T-cell (primary cell): ENCODE data around the gene PSEN1. TPM values are rescaled to one million over a fixed set of nuclear protein-coding genes. Genes with fewer than 3 reads are reported as not detected.

Source experiments
- ATAC-seq, 4 experiments: fragments of 200-7000 bp in 3 of 4; fragments of 150-1000 bp in 1 of 4; cut with Tn5 transposase; replicated peaks in 1 of 4; 1 replicate in 3 of 4; 2 replicates in 1 of 4; pipeline ENCODE4 v1.10.0; 2021; ENCODE audit warnings: moderate library complexity in 3 of 4, mild to moderate bottlenecking in 2 of 4, moderate number of reproducible peaks in 1 of 4
- CTCF ChIA-PET, 2 donors: fragments of 300-600 bp; sonication (Branson Sonifier 250); formaldehyde crosslinking; loops; one replicate each; lab custom pipeline; 2022; ENCODE audit warnings: antibody characterized with exemption in 2 of 2; lab: Charles Lee
- POLR2A ChIA-PET, 2 donors: fragments of 300-600 bp; sonication (Branson Sonifier 250); formaldehyde crosslinking; loops; one replicate each; lab custom pipeline; 2022; ENCODE audit warnings: antibody characterized with exemption in 2 of 2; lab: Charles Lee
- DNase-seq, 35 experiments: peaks; one replicate each; pipeline versions ENCODE4 v3.0.0 to v3.0.0-alpha.2; 2013 to 2023
- H3K27ac ChIP-seq: one replicate; pipeline ENCODE4 v1.5.1; 2013; ENCODE audit warnings: low read length
- H3K27me3 ChIP-seq, 2 experiments: replicated peaks in 1 of 2; 1 replicate in 1 of 2; 2 replicates in 1 of 2; pipeline versions ENCODE4 v1.6.1 to v1.7.0; 2013; ENCODE audit warnings: low read length in 1 of 2, mixed read lengths in 1 of 2; ENCODE audit not compliant: control insufficient read depth in 2 of 2, insufficient read depth in 2 of 2; ENCODE audit errors: extremely low read depth in 1 of 2
- H3K36me3 ChIP-seq, 2 donors: 1 replicate in 1 of 2; 2 replicates in 1 of 2; pipeline versions ENCODE4 v1.6.1 to v1.7.0; 2013; ENCODE audit warnings: low read length in 1 of 2; ENCODE audit not compliant: control insufficient read depth in 2 of 2, insufficient read depth in 1 of 2; ENCODE audit errors: extremely low read depth in 1 of 2
- H3K4me1 ChIP-seq, 2 experiments: 1 replicate in 1 of 2; 2 replicates in 1 of 2; pipeline versions ENCODE4 v1.6.1 to v1.7.0; 2013; ENCODE audit warnings: low read length in 2 of 2, mixed read lengths in 1 of 2; ENCODE audit not compliant: insufficient read depth in 2 of 2, control insufficient read depth in 1 of 2; ENCODE audit errors: extremely low read depth in 1 of 2
- H3K4me3 ChIP-seq, 2 donors: 1 replicate in 1 of 2; 2 replicates in 1 of 2; pipeline versions ENCODE4 v1.5.1 to v1.7.0; 2013; ENCODE audit warnings: mild to moderate bottlenecking in 2 of 2, low read length in 1 of 2, moderate library complexity in 1 of 2; ENCODE audit not compliant: control insufficient read depth in 1 of 2; ENCODE audit errors: extremely low read depth in 1 of 2
- H3K9me3 ChIP-seq: 2 replicates; pipeline ENCODE4 v1.7.0; 2013
- H3K27ac Mint-ChIP-seq, 2 donors: one replicate each; pipeline ENCODE4 v1.8.0; 2020 to 2021; ENCODE audit warnings: mild to moderate bottlenecking in 2 of 2, mixed read lengths in 2 of 2
- H3K27me3 Mint-ChIP-seq, 2 donors: one replicate each; pipeline ENCODE4 v1.8.0; 2021 to 2022; ENCODE audit warnings: mixed read lengths in 2 of 2
- H3K36me3 Mint-ChIP-seq: one replicate; pipeline ENCODE4 v1.8.0; 2021; ENCODE audit warnings: mixed read lengths
- H3K4me1 Mint-ChIP-seq, 3 donors: one replicate each; pipeline ENCODE4 v1.8.0; 2020 to 2022; ENCODE audit warnings: mixed read lengths in 3 of 3, mild to moderate bottlenecking in 1 of 3
- H3K4me3 Mint-ChIP-seq, 3 donors: one replicate each; pipeline ENCODE4 v1.8.0; 2020 to 2022; ENCODE audit warnings: mild to moderate bottlenecking in 3 of 3, mixed read lengths in 3 of 3, moderate library complexity in 3 of 3
- H3K9me3 Mint-ChIP-seq, 3 donors: one replicate each; pipeline ENCODE4 v1.8.0; 2020 to 2022; ENCODE audit warnings: mixed read lengths in 3 of 3
- WGBS: methylation state at CpG from one replicate; pipeline ENCODE4 v1.1.5; 2013; ENCODE audit warnings: missing lambda C conversion rate; ENCODE audit not compliant: insufficient coverage; 5-methylcytosine and 5-hydroxymethylcytosine counted together
- total RNA-seq, 35 experiments: library from RNA in 6 of 35; stranded (reverse) in 6 of 35; fragments of 120-200 nt in 1 of 35; gene quantifications; one replicate each; pipeline versions ENCODE4 v1.2.1 to v1.2.4 and lab custom pipeline; 2013 to 2026

The PSEN1 gene
- total RNA-seq, 5 donors from 2014 or later (not counting 1 experiment from before 2014, with no cell fraction given) = 31.7 to 49.2 (median 37.9) TPM

GRCh38 chr14:73236752-73237218, 100.5 kb downstream of the PSEN1 start:
- Histone ChIP-seq H3K27ac (no peak overlapping the region), H3K4me3 (no peak overlapping the region), H3K4me1 (peaks cover 0 to 16% of the 10 kb centered on the region in 2 experiments), H3K27me3 (peaks cover 13 to 87% of the 10 kb centered on the region in 2 experiments), H3K36me3 (no peaks in the 10 kb centered on the region), H3K9me3 (no peaks in the 10 kb centered on the region)
- Mint-ChIP-seq H3K36me3 (no peaks in the 10 kb centered on the region), H3K4me1 (peaks cover 8 to 20% (median 8%) of the 10 kb centered on the region in 3 donors), H3K27ac (peak overlapping the region in 1 of 2 donors; percentile 3), H3K4me3 (peak overlapping the region; percentile 4 to 60 (median 56)), H3K27me3 (peaks cover 51 to 73% of the 10 kb centered on the region in 2 donors), H3K9me3 (no peaks in the 10 kb centered on the region)
- DNase-seq (no peak), ATAC-seq (no peak)
- POLR2A ChIA-PET = interaction anchor here in 1 of 2 donors (0.7 kb wide), 1 partner anchor 82 kb away, joined by 10 read pairs; no protein-coding TSS in a partner anchor
- WGBS = 27% methylated on average over 7 of the region's 7 CpGs
- CTCF ChIA-PET = no interaction called here

GRCh38 chr14:73237219-73237785, 101.0 kb downstream of the PSEN1 start, which contains the start of gene PAPLN:
Gene PAPLN (plus strand): TSS chr14:73237506. CDS start chr14:73239779, 2,273 bp downstream.
- Mint-ChIP-seq H3K4me3 (peak within 1 kb of the TSS; percentile 4 to 60 (median 56)), H3K27ac (peak within 1 kb of the TSS in 1 of 2 donors; percentile 3), H3K36me3 (no peaks in the 10 kb centered on the region), H3K27me3 (peaks cover 54 to 75% of the 10 kb centered on the region in 2 donors), H3K9me3 (no peaks in the 10 kb centered on the region), H3K4me1 (peaks cover 8 to 20% (median 8%) of the 10 kb centered on the region in 3 donors)
- Histone ChIP-seq H3K4me1 (peaks cover 0 to 16% of the 10 kb centered on the region in 2 experiments), H3K9me3 (no peaks in the 10 kb centered on the region), H3K27me3 (peaks cover 13 to 87% of the 10 kb centered on the region in 2 experiments), H3K36me3 (no peaks in the 10 kb centered on the region), H3K4me3 (peak within 1 kb of the TSS in 1 of 2 donors; percentile 10), H3K27ac (no peak within 1 kb of the TSS)
- ChIA-PET POLR2A (no interaction called here), CTCF (no interaction called here)
- ATAC-seq = peak in 1 of 4 experiments; percentile 24
- WGBS = 5% methylated on average over 48 of the region's 48 CpGs
- no peak for DNase-seq

- Mint-ChIP-seq H3K9me3 (no peaks in the 10 kb centered on the region), H3K27me3 (peaks cover 58 to 79% of the 10 kb centered on the region in 2 donors), H3K36me3 (no peaks in the 10 kb centered on the region), H3K4me1 (peaks cover 12 to 24% (median 13%) of the 10 kb centered on the region in 3 donors), H3K4me3 (peak overlapping the region in 2 of 3 donors; percentile 13 to 34), H3K27ac (no peak overlapping the region)
- no peaks in the 10 kb centered on the region for H3K9me3 ChIP-seq
- ATAC-seq (no peak), DNase-seq (no peak)
- H3K4me3 ChIP-seq = peak overlapping the region in 1 of 2 donors; percentile 10
- H3K4me1 ChIP-seq = peaks cover 0 to 16% of the 10 kb centered on the region in 2 experiments
- 2% methylated on average over 69 of the region's 73 CpGs for WGBS
- CTCF ChIA-PET = interaction anchor here in 1 of 2 donors (0.5 kb wide), 1 partner anchor 8 kb away, joined by 4 read pairs; no protein-coding TSS in a partner anchor
- H3K27me3 ChIP-seq = peaks cover 13 to 88% of the 10 kb centered on the region in 2 experiments
- no peaks in the 10 kb centered on the region for H3K36me3 ChIP-seq
- no peak overlapping the region for H3K27ac ChIP-seq
- POLR2A ChIA-PET = no interaction called here
Observed at GRCh38 chr14:73237786-73238423, 101.6 kb downstream of the PSEN1 start.

GRCh38 chr14:73238424-73238852, 102.1 kb downstream of the PSEN1 start:
- Mint-ChIP-seq H3K27ac (peak overlapping the region in 1 of 2 donors; percentile 19), H3K36me3 (no peaks in the 10 kb centered on the region), H3K9me3 (no peaks in the 10 kb centered on the region), H3K4me3 (peak overlapping the region in 2 of 3 donors; percentile 13 to 34), H3K4me1 (peaks cover 13 to 28% (median 18%) of the 10 kb centered on the region in 3 donors), H3K27me3 (peaks cover 62 to 81% of the 10 kb centered on the region in 2 donors)
- no peaks in the 10 kb centered on the region for H3K36me3 ChIP-seq
- POLR2A ChIA-PET = no interaction called here
- 15% methylated on average over 4 of the region's 10 CpGs for WGBS
- H3K27ac ChIP-seq = no peak overlapping the region
- ATAC-seq = no peak
- CTCF ChIA-PET = interaction anchor here in 1 of 2 donors (0.5 kb wide), 1 partner anchor 8 kb away, joined by 4 read pairs; no protein-coding TSS in a partner anchor
- H3K4me3 ChIP-seq = no peak overlapping the region
- no peaks in the 10 kb centered on the region for H3K9me3 ChIP-seq
- DNase-seq = no peak
- H3K27me3 ChIP-seq = peaks cover 11 to 88% of the 10 kb centered on the region in 2 experiments
- peaks cover 0 to 16% of the 10 kb centered on the region in 2 experiments for H3K4me1 ChIP-seq

- H3K27ac ChIP-seq = no peak overlapping the region
- Mint-ChIP-seq H3K9me3 (no peaks in the 10 kb centered on the region), H3K4me1 (peaks cover 13 to 31% (median 20%) of the 10 kb centered on the region in 3 donors), H3K4me3 (peak overlapping the region in 1 of 3 donors; percentile 34), H3K27me3 (peaks cover 62 to 81% of the 10 kb centered on the region in 2 donors), H3K36me3 (no peaks in the 10 kb centered on the region), H3K27ac (no peak overlapping the region)
- peaks cover 13 to 86% of the 10 kb centered on the region in 2 experiments for H3K27me3 ChIP-seq
- no peak for ATAC-seq
- H3K4me1 ChIP-seq = peaks cover 0 to 16% of the 10 kb centered on the region in 2 experiments
- no peak overlapping the region for H3K4me3 ChIP-seq
- no peaks in the 10 kb centered on the region for H3K36me3 ChIP-seq
- POLR2A ChIA-PET = no interaction called here
- H3K9me3 ChIP-seq = no peaks in the 10 kb centered on the region
- WGBS = 87% methylated on average over 7 of the region's 11 CpGs
- no peak for DNase-seq
- CTCF ChIA-PET = no interaction called here
Observed at GRCh38 chr14:73238941-73239340, 102.6 kb downstream of the PSEN1 start.
